ENCODE data around the gene STAT4.

The STAT4 gene

GRCh38 chr2:191014653-191015020 lies 136.2 kb downstream of the STAT4 start:
- H3K27me3 ChIP-seq (replicated peaks; ENCODE audit: control insufficient read depth, insufficient read depth, low read length): no peaks in the 10 kb centered on the region
- DNase-seq (ENCODE audit: extremely low read depth, insufficient read length): no peak
- H3K4me3 ChIP-seq (replicated peaks; ENCODE audit: low read depth, low read length): peak overlapping the region; percentile 59
- no peak for TF ChIP-seq CTCF (IDR thresholded peaks at IDR 0.05; ENCODE audit: insufficient read depth, low read length, poor library complexity, severe bottlenecking)
- H3K36me3 ChIP-seq (ENCODE audit: control insufficient read depth, insufficient read depth, low read length): peaks cover 14% of the 10 kb centered on the region

DNA sequence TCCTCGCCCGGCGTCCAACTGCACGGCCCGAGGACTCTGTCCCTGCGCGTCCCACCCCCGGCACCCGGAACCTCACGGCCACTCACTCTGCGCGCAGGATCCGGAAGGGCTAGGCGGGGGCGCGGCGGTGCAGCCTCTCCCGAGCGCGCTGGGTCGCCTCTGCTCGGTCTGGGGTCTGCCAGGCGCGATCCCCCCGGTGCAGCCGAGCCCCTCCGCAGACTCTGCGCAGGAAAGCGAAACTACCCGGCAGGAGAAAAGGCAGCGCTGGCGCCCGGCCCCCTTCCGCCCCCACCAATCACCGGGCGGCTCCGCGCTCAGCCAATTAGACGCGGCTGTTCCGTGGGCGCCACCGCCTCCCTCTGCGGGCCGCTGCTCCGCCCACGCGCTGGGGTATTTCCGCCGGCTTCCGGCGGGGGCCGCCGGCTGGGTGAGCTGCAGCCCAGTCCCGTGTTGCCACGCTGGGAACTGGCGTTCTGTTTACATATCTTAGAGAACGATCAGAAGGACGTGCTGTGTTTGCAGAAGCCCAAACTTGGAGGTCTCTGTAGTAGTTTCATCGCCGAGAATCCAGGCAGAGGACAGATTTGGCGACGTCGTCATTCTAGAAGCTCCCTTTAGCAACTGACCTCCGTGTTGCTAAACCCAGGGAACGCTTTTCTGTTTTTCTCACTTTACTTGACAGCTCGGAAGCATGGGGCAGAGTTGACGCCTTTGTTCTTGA lies 136.7 kb downstream of the STAT4 start, which contains the start of gene STAT1:
STAT1 (minus strand) TSS at position 240 of the 721 bp plus-strand sequence. CDS start 4,168 bp downstream, outside the sequence.
- peak; percentile 98 for DNase-seq (ENCODE audit: extremely low read depth, insufficient read length)
- peaks cover 15% of the 10 kb centered on the region for H3K36me3 ChIP-seq (ENCODE audit: control insufficient read depth, insufficient read depth, low read length)
- H3K27me3 ChIP-seq (replicated peaks; ENCODE audit: control insufficient read depth, insufficient read depth, low read length): no peaks in the 10 kb centered on the region
- TF ChIP-seq CTCF (IDR thresholded peaks at IDR 0.05; ENCODE audit: insufficient read depth, low read length, poor library complexity, severe bottlenecking): no peak
- peak within 1 kb of the TSS; percentile 100 for H3K4me3 ChIP-seq (replicated peaks; ENCODE audit: low read depth, low read length)

- peak overlapping the region; percentile 100 for H3K4me3 ChIP-seq (replicated peaks; ENCODE audit: low read depth, low read length)
- no peak for DNase-seq (ENCODE audit: extremely low read depth, insufficient read length)
- no peak for TF ChIP-seq CTCF (IDR thresholded peaks at IDR 0.05; ENCODE audit: insufficient read depth, low read length, poor library complexity, severe bottlenecking)
- peaks cover 17% of the 10 kb centered on the region for H3K36me3 ChIP-seq (ENCODE audit: control insufficient read depth, insufficient read depth, low read length)
- no peaks in the 10 kb centered on the region for H3K27me3 ChIP-seq (replicated peaks; ENCODE audit: control insufficient read depth, insufficient read depth, low read length)
Measured at GRCh38 chr2:191013682-191013931, 137.2 kb downstream of the STAT4 start.

DNA sequence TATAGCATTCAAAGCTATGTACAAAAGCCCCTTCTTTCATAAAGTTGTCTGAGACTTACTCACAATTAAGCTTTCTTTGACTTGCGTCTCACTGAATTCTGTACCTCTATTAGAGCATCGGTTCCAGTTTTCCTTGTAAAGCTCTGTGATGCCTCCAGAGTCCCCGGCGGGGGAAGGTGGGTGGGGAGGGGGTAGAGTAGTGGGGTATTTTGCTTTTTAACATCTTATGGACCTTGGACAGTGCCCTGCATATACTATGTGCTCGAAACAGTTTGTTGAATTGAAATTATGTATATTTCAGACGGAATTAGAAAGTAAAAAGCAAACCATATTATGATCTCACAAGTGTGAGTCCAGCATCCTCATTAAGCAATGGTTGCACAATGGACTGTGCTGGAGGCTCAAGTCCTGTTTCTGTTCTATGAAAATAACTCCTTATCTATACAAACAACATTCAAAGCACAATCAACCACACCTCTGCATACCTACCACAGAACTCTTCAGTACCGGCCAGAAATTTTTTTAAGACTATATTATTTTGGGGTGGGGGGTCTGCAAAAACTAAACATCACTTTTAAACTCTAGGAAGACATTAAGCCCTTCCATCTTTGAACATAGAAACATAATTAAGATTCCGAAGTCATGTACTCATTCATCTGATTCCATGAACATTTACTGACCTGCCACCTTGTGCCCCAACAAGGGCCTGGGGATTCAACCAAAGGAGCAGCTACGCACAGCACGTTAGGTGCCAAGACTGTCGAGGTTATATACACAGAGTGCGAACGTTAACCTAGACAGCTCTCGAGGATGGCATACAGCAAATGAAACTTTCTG lies 137.7 kb downstream of the STAT4 start:
- no peak for DNase-seq (ENCODE audit: extremely low read depth, insufficient read length)
- Histone ChIP-seq H3K36me3 (ENCODE audit: control insufficient read depth, insufficient read depth, low read length) (peaks cover 17% of the 10 kb centered on the region), H3K4me3 (replicated peaks; ENCODE audit: low read depth, low read length) (peak overlapping the region; percentile 100), H3K27me3 (replicated peaks; ENCODE audit: control insufficient read depth, insufficient read depth, low read length) (no peaks in the 10 kb centered on the region)
- TF ChIP-seq CTCF (IDR thresholded peaks at IDR 0.05; ENCODE audit: insufficient read depth, low read length, poor library complexity, severe bottlenecking): no peak

- H3K27me3 ChIP-seq (replicated peaks; ENCODE audit: control insufficient read depth, insufficient read depth, low read length): no peaks in the 10 kb centered on the region
- no peak for DNase-seq (ENCODE audit: extremely low read depth, insufficient read length)
- peaks cover 17% of the 10 kb centered on the region for H3K36me3 ChIP-seq (ENCODE audit: control insufficient read depth, insufficient read depth, low read length)
- no peak for TF ChIP-seq CTCF (IDR thresholded peaks at IDR 0.05; ENCODE audit: insufficient read depth, low read length, poor library complexity, severe bottlenecking)
- H3K4me3 ChIP-seq (replicated peaks; ENCODE audit: low read depth, low read length): peak overlapping the region; percentile 100
Measured at GRCh38 chr2:191012346-191012745, 138.4 kb downstream of the STAT4 start.

Data from GM06990 (cell line).